ENCODE data around the gene CDC42EP2. TPM values are rescaled to one million over a fixed set of nuclear protein-coding genes. Genes with fewer than 3 reads are reported as not detected.

Gene CDC42EP2, protein sequence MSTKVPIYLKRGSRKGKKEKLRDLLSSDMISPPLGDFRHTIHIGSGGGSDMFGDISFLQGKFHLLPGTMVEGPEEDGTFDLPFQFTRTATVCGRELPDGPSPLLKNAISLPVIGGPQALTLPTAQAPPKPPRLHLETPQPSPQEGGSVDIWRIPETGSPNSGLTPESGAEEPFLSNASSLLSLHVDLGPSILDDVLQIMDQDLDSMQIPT
- total RNA-seq: 35.6 and 79.6 TPM in 2 replicates

DNA sequence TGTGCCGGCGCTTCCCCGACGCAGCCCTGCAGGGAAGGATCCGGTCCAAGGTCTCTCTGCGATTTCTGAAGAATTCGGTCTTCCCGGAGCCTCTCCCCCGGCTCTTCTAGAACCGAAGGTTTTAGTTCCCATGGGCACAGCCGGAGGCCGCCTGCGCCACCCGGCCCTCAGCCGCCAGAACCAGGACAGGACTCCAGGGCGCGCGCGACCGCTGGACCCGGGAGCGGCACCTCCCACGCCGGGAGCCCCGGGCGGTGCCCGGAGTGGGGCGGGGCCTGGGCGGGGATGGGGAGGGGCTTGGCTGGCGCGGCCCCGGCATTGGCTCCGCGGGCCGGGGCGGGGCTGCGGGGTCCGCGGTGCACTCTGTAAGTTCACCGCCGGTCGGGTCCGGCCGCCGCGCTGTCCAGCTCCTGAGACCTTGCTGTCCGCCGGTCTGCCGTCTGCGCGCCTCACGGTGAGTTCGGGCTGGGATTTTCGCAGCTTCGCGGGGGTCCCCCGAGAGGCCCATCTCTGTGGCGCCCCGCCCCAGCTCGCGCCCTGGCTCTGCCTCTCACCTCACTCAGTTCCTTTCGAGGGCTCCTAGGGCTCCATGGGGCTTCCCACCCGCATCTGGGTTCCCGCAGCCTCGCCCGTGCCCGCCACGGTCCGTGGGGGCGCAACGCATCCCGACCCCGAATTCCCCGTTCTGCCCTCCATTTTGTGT lies at the start of gene CDC42EP2:
CDC42EP2 (plus strand) TSS at position 366 of the 703 bp plus-strand sequence. CDS start 6,033 bp downstream, outside the sequence.

DNA sequence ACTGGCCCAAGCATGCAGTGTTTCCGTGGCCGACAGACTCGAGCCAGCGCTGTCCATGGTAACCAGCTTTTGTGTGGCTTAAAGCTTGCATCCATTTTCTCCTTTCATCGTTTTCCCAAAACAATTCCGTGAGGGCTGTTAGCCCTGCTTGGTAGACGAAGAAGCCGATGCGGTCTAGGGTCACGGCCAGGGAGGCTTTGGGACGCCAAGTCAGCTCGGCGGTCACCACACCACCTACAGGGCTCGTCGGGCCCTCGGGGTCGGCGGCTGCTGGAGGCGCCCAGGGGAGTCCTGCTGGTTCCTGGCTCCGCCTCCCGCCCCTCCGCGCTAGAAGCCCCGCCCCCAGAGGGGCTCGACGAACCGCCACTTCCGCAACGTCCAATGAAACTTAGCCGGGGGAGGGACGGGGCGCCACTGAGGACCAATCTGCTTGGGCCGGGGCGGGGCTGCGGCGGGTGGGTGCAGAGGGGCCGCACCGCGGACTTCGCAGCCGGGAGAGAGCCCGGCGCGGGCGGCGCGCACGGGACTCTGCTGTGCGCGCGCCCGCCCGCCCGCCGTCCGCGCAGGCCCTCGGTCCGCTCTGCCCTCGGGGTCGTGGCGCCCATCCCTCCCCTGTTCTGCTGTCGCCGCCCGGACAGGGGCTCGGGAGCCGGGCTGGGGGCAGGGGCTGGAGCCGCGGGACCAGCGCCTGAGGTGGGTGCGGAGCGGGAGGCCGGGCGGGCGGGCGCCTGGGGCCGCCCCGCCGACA lies 39.8 kb downstream of the CDC42EP2 start, which contains the start of gene TIGD3:
TIGD3 (plus strand) TSS at position 487 of the 748 bp plus-strand sequence. CDS start 1,058 bp downstream, outside the sequence.

Other genes starting within 250 kb of the CDC42EP2 start
- gene CDCA5, start 230.8 kb upstream of the CDC42EP2 start, total RNA-seq: 1.2 and 2.9 TPM in 2 replicates
- gene ZFPL1, start 230.6 kb upstream of the CDC42EP2 start, total RNA-seq: 34.5 TPM in 2 replicates
- 197 and 427 TPM in 2 replicates for gene VPS51, start 218.7 kb upstream of the CDC42EP2 start, total RNA-seq
- gene TM7SF2, start 203.0 kb upstream of the CDC42EP2 start, total RNA-seq: 10.4 and 13.4 TPM in 2 replicates
- 18.3 and 19.1 TPM in 2 replicates for gene ZNHIT2, start 197.2 kb upstream of the CDC42EP2 start, total RNA-seq
- gene FAU, start 192.7 kb upstream of the CDC42EP2 start, total RNA-seq: 456 and 558 TPM in 2 replicates
- gene MRPL49, start 192.5 kb upstream of the CDC42EP2 start, total RNA-seq: 40.8 and 56.9 TPM in 2 replicates
- gene SYVN1, start 180.3 kb upstream of the CDC42EP2 start, total RNA-seq: 13.2 and 22.1 TPM in 2 replicates
- not detected in 2 replicates for gene SPDYC, start 144.6 kb upstream of the CDC42EP2 start, total RNA-seq
- 168 and 189 TPM in 2 replicates for gene CAPN1, start 132.9 kb upstream of the CDC42EP2 start, total RNA-seq
- 2.6 and 3.7 TPM in 2 replicates for gene POLA2, start 52.9 kb upstream of the CDC42EP2 start, total RNA-seq
- 32.4 and 36.6 TPM in 2 replicates for gene DPF2, start 19.0 kb downstream of the CDC42EP2 start, total RNA-seq
- gene TIGD3, start 39.9 kb downstream of the CDC42EP2 start, total RNA-seq: 0.12 TPM in 1 of 2 replicates, not detected in the other
- gene SLC25A45, start 67.8 kb downstream of the CDC42EP2 start, total RNA-seq: 2.1 and 3.5 TPM in 2 replicates
- gene FRMD8, start 71.8 kb downstream of the CDC42EP2 start, total RNA-seq: 28.1 and 50.2 TPM in 2 replicates
- 34.4 and 45.6 TPM in 2 replicates for gene NEAT1, start 107.9 kb downstream of the CDC42EP2 start, total RNA-seq
- 1,267 and 1,769 TPM in 2 replicates for gene MALAT1, start 184.2 kb downstream of the CDC42EP2 start, total RNA-seq
- gene SCYL1, start 210.2 kb downstream of the CDC42EP2 start, total RNA-seq: 69.6 and 125 TPM in 2 replicates
- 165 and 206 TPM in 2 replicates for gene LTBP3, start 243.5 kb downstream of the CDC42EP2 start, total RNA-seq